SW480 (cell line): ENCODE results near the gene PHLPP1.

Experiments
- DNase-seq: peaks from one replicate; pipeline ENCODE4 v3.0.0-alpha.2; 2016; ENCODE audit warnings: low spot score

The PHLPP1 gene

GRCh38 chr18:62982600-62983251 lies 267.4 kb downstream of the PHLPP1 start:
- peak; percentile 6 for DNase-seq

GRCh38 chr18:62984656-62985315 lies 269.4 kb downstream of the PHLPP1 start:
- no peak for DNase-seq

DNA sequence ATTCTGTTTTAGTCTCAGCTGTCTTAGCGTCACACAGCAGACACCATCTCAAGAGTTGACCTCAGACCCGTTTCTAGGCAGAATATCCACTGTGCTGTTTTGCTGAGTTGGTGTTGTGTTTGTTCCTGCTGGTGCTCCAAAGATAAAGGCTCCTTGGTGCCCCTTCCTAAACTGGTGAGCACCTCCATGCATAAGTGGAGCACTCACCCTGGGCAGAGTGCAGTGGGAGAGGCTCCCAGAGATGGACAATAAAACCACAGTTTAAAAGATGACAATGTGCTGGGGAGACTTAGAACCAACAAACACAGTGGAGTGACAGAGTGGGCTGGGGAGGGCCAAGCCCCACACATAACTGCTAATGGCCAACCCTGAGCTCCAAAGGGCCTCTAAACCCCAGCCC lies 271.1 kb downstream of the PHLPP1 start:
- no peak for DNase-seq

DNA sequence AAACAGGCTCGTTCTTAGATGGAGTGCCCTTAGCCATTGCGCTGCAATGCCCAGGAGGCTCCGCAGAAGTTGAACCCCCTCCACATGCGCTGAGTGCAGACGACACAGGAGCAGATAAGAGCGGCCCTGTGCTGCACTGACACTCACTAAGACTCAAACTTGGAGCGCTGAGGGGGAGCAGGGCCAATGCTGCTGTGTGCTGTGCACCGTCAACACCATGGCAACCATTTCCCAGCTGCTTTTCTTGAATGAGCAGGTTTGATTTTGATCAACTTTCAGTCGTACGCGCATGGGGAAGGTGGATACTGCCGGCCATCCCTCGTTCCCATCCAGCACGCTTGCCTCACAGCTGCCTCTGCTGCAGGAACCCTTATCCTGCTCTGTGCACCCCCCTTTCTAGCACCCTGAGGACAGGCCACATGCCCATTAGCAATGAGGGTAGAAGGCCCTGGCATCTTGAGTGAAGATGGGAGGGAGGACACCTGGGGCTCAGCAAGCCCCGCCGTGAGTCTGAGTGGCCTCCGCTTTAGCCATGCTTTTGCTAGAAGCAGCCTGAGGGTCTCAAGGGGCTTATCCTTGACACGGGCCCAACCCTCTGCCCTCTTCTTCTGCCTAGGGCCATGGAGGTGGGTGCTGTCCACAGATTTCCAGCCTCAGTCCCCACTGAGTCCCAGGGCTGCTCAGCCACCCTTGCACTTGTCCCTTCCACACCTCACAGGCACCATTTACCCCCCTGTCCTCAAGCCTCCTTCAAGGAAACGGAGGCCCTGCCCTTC lies 271.9 kb downstream of the PHLPP1 start:
- DNase-seq: no peak

DNA sequence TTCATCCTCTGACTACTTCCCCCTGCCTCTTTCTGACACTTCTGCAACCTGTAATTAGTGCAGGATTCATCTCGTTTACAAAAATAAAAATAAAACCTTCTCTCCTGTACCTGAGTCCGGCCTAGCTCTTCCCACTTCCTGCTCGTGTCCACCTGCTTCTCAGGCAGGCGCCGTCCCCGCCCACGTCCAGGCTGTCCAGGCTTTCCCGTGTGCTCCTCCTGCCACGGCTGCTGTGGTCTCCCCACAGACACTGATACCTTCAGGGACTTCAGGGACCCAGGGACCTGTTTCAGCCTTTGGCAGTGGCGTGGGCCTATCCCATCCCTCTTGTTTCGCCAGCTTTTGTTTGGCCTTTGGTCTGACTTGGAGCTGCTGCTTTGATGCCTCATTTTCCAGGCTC lies 272.5 kb downstream of the PHLPP1 start:
- DNase-seq: no peak

DNA sequence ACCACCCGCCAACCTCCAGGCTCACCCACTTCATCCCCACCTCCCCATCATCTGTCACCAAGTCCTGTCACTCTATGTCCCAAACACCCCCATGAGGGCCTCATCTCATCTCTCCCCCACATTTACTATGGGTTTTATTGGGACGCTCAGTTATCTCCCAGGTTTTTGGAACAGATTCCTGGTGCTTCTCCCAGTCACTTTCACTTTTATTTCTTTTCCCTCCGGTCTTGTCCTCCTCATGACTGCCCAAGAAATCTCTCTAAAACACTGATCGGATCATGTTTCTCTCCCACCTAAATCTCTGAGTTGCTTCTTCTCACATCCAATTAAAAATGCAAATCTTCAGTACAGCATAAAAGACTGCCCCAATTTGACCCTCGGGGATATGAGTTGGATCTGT lies 273.1 kb downstream of the PHLPP1 start:
- no peak for DNase-seq

DNA sequence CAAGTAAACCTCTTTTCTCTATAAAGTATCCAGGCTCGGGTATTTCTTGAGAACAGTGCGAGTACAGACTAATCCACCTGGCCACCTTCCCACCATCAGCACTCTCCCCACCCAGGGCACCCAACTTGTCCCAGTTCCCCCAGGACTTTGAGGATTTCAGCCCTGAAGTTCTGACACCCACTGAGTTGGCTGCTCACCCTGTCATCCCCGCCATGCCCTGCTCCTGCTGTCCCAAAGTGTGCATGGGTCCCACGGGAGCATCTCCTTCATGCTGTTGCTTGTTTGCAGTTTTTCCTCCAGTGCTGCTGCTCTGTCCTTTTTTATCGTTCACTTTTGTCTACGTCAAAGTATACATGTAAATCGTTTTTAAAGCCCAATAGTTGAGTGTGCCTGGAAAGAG lies 273.9 kb downstream of the PHLPP1 start:
- DNase-seq: no peak

GRCh38 chr18:62990653-62991052 lies 275.3 kb downstream of the PHLPP1 start:
- DNase-seq: no peak

- no peak for DNase-seq
These were observed 276.0 kb downstream of the PHLPP1 start for GRCh38 chr18:62991389-62991788.

DNA sequence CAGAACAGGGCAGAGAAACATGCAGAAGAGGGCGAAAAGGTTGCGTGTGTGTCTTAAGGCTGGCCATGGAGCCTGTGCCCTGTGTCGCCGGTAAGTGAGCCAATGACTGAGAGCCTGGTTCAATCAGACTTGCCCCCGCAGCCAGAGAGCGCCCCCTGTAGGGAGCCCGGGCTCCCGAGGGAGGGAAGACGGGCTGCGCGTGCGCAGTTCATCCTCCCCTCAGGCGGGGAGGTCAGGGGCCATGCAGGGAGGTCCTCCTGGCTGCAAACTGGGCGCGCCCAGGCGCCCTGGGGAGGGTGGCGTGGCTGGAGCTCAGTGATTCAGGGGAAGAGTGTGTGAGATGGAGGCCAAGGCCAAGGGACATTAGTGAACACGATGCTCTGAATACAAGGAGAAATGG lies 276.6 kb downstream of the PHLPP1 start:
- no peak for DNase-seq

DNA sequence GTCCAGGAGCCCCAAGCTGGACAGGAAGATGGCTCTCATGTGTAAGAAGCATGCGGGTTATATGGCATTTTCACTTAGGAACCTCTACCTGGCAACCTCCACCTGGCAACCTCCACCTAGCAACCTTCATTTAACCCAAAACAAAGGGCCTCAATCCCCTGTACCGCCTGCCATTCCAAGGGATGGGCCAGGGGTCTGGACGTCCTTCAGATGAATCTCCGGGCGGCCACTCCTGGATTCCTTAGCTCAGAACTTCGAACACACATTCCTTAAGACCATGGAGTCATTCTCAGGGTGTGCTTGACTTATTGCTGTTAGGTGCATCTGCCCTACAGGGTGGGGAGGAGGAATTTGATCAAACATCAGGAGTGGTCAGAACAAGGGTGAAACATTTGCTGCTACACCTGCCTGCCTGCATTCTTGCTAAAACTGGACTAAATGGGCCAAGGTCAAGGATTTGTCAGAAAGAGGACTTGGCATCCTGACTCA lies 277.6 kb downstream of the PHLPP1 start:
- DNase-seq: no peak

- no peak for DNase-seq
These were observed 281.2 kb downstream of the PHLPP1 start for GRCh38 chr18:62996566-62996965.

DNA sequence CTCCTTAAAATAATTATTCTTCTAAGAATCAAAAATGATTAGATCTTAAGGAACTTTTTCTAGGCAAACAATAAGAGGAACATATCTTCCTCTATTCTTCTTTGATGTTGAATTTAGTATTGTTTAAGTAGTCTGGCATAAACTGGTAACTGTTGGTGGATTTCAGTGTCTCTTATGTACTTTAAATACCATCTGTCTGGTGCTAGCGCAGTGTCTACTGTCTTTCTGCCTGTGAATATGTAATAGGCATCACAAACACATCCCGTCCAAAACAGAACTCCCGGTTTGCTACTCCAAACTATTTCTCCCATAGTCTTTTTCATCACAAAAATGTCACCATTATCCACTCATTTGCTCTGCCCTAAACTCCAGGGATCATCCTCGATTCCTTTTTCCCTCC lies 281.7 kb downstream of the PHLPP1 start:
- DNase-seq: no peak

GRCh38 chr18:62998443-62998842 lies 283.1 kb downstream of the PHLPP1 start:
- no peak for DNase-seq

DNA sequence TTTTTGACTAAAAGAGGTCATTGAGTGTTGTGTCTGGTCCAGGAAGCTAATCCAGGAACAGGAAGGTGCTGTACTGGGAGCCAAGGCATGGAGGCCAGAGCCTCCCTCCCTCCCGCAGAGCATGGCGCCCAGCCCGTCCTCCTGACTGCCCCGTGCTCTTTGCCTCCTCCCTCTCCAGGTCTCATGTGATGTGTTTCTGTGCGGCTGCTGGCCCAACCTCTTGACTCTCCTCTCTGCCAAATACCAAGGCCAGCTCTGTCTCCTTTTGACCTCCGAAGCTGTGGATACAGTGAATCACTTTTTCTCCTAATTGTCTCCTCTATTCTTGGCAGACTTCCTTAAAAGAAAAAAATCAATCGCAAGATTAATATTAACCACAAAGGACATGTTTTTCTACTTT lies 284.1 kb downstream of the PHLPP1 start:
- DNase-seq: no peak

GRCh38 chr18:62999921-63000320 lies 284.6 kb downstream of the PHLPP1 start:
- DNase-seq: no peak

GRCh38 chr18:63000839-63001238 lies 285.5 kb downstream of the PHLPP1 start:
- DNase-seq: no peak

- no peak for DNase-seq
These were observed 286.5 kb downstream of the PHLPP1 start for GRCh38 chr18:63001861-63002260.

DNA sequence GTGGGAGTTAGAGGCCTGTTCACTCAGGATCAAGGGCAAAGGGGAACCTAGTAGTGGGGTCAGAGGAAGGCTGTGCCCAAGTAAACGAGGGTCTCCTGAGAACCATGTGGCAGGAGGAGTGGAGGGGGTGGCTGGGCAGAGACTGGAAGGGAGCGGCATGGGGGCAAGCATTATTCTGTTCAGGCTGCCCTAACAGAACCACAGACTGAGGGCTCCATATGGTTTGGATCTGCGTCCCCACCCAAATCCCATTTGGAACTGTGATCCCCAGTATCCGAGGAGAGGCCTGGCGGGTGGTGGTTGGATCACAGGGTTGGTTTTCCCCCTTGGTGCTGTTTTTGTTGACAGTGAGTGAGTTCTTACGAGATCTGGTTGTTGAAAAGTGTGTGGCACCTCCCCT lies 287.0 kb downstream of the PHLPP1 start:
- no peak for DNase-seq

DNA sequence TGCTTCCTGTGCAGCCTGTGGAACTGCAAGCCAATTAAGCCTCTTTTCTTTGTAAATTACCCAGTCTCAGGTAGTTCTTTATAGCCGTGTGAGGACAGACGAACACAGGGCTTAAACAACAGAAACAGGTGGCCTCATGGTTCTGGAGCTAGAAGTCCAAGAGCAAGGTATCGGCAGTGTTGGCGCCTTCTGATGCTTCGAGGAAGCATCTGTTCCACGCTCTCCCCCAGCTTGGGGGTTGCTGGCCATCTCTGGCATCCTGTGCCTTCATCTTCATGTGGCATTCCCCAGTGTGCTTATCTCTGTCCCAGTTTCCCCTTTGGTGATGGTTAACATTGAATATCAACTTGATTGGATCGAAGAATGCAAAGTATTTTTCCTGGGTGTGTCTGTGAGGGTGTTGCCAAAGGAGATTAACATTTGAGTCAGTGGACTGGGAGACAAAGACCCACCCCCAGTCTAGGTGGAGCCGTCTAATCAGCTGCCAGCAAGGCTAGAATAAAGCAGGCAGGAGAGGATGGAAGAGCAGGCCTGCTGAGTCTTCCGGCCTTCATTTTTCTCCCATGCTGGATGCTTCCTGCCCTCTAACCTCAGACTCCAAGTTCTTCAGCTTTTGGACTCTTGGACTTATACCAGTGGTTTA lies 287.6 kb downstream of the PHLPP1 start:
- DNase-seq: no peak

GRCh38 chr18:63003899-63004298 lies 288.6 kb downstream of the PHLPP1 start:
- no peak for DNase-seq

- DNase-seq: no peak
These were observed 289.2 kb downstream of the PHLPP1 start for GRCh38 chr18:63004466-63005089.
